PFSK-1 (cell line): ENCODE data around the gene HS6ST1.

ENCODE experiments used
- POLR2AphosphoS5 ChIP-seq: IDR thresholded peaks from 2 replicates; pipeline ENCODE4 v1.6.1; 2012; ENCODE audit warnings: low read depth, mild to moderate bottlenecking, control low read depth, low read length, moderate library complexity
- SIN3A ChIP-seq: IDR thresholded peaks from 2 replicates; pipeline ENCODE4 v1.6.1; 2012; ENCODE audit warnings: mild to moderate bottlenecking, low read length, moderate library complexity, borderline replicate concordance; ENCODE audit not compliant: insufficient read depth
- TAF1 ChIP-seq: IDR thresholded peaks from 2 replicates; pipeline ENCODE4 v1.6.1; 2012; ENCODE audit warnings: low read length, control low read depth, borderline replicate concordance; ENCODE audit not compliant: insufficient read depth
- TF ChIP-seq, protein P1 (sequence below), 2 experiments: IDR thresholded peaks; 2 replicates each; pipeline versions ENCODE4 v1.6.1 to v1.8.0; 2011 to 2012; ENCODE audit warnings: low read depth in 2 of 2, low read length in 2 of 2, control low read depth in 1 of 2, inconsistent platforms in 1 of 2, mild to moderate bottlenecking in 1 of 2, moderate library complexity in 1 of 2; ENCODE audit not compliant: insufficient read depth in 1 of 2

DNA sequence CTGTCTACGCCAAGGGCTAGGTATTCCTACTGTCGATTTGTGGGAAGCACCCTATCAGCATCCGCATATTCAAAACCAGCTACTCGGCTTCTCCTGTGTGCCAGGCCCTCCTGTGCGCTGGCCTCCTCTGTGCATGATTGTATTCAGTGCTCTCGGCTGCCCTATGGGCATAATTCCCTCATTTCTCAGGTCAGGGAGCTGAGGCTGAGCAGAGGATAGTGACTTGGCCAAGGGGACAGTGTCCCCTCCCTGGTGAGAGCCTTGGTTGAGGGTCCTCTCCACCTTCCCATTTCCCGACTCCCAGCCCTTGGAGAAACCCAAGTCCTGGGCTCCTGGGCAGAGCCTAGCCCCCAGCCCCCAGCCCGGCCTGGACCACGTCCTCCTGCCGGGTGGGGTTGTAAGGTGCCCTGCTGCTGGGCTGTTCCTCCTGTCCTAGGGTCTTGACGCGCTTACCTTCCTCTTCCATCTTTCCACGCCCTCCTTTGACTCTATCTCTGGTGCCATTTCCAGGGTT, 6.3 kb upstream of the HS6ST1 start:
- no peak for TF ChIP-seq POLR2AphosphoS5
- TF ChIP-seq, protein P1, sequence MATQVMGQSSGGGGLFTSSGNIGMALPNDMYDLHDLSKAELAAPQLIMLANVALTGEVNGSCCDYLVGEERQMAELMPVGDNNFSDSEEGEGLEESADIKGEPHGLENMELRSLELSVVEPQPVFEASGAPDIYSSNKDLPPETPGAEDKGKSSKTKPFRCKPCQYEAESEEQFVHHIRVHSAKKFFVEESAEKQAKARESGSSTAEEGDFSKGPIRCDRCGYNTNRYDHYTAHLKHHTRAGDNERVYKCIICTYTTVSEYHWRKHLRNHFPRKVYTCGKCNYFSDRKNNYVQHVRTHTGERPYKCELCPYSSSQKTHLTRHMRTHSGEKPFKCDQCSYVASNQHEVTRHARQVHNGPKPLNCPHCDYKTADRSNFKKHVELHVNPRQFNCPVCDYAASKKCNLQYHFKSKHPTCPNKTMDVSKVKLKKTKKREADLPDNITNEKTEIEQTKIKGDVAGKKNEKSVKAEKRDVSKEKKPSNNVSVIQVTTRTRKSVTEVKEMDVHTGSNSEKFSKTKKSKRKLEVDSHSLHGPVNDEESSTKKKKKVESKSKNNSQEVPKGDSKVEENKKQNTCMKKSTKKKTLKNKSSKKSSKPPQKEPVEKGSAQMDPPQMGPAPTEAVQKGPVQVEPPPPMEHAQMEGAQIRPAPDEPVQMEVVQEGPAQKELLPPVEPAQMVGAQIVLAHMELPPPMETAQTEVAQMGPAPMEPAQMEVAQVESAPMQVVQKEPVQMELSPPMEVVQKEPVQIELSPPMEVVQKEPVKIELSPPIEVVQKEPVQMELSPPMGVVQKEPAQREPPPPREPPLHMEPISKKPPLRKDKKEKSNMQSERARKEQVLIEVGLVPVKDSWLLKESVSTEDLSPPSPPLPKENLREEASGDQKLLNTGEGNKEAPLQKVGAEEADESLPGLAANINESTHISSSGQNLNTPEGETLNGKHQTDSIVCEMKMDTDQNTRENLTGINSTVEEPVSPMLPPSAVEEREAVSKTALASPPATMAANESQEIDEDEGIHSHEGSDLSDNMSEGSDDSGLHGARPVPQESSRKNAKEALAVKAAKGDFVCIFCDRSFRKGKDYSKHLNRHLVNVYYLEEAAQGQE (IDR thresholded peaks at IDR 0.05; ENCODE audit: insufficient read depth in 1 of 2, low read depth in 2 of 2, low read length in 2 of 2) = no peak
- TF ChIP-seq SIN3A = no peak
- no peak for TF ChIP-seq TAF1
